K562 (cell line): Measurements from ENCODE around the gene NUP188. TPM values are rescaled to one million over a fixed set of nuclear protein-coding genes. Genes with fewer than 3 reads are reported as not detected.

Experiments
- ATAC-seq: fragments of 200-7000 bp; cut with Tn5 transposase; 3 replicates; pipeline ENCODE4 v1.9.1; 2020; ENCODE audit warnings: moderate library complexity
- BruUV-seq: library from RNA; stranded (reverse); fragments of 400-500 nt; replicated peaks from 2 replicates; lab custom pipeline; 2021; lab: Mats Ljungman, UMichigan
- CTCF ChIA-PET: fragments of 300-600 bp; formaldehyde crosslinking; extraction: SDS; loops from one replicate; lab custom pipeline; 2021; ENCODE audit warnings: low intra/inter-chr PET ratio; lab: Yijun Ruan, JAX
- POLR2A ChIA-PET: fragments of 300-600, 350-650 bp; sonication (Branson Sonifier 250); formaldehyde crosslinking; extraction: SDS; loops from one replicate; lab custom pipeline; 2021; ENCODE audit warnings: antibody characterized with exemption, inconsistent platforms; lab: Yijun Ruan, JAX
- DNase-seq, 4 experiments: peaks; one replicate each; pipeline versions ENCODE4 v3.0.0 to v3.0.0-alpha.2; 2011 to 2018; ENCODE audit warnings: low spot score in 3 of 4, mixed read lengths in 3 of 4; ENCODE audit errors: extremely low read depth in 1 of 4
- FAIRE-seq: peaks from 2 replicates; lab custom pipeline; 2011; peaks lifted over from hg19 to GRCh38; lab: Jason Lieb, UNC
- H2AFZ ChIP-seq: 2 replicates; pipeline ENCODE4 v1.6.0; 2011; ENCODE audit warnings: low read depth, low read length, control low read depth, inconsistent platforms
- H3K27ac ChIP-seq: fragments of 200-600 bp; 3 replicates; pipeline ENCODE4 v1.8.0; 2011; ENCODE audit warnings: low read depth, mild to moderate bottlenecking, control low read depth, inconsistent platforms, low read length, moderate library complexity, mixed read lengths; ENCODE audit errors: extremely low read depth
- H3K27me3 ChIP-seq, 2 experiments: fragments of 300-600 bp in 1 of 2; 2 replicates in 1 of 2; 3 replicates in 1 of 2; pipeline versions ENCODE4 v1.6.0 to v1.8.0; 2011; ENCODE audit warnings: inconsistent platforms in 2 of 2, low read length in 2 of 2, mild to moderate bottlenecking in 1 of 2, mixed read lengths in 1 of 2, moderate library complexity in 1 of 2; ENCODE audit not compliant: control insufficient read depth in 2 of 2, insufficient read depth in 2 of 2
- H3K36me3 ChIP-seq: fragments of 300-600 bp; 3 replicates; pipeline ENCODE4 v1.8.0; 2011; ENCODE audit warnings: mild to moderate bottlenecking, low read length, inconsistent platforms; ENCODE audit not compliant: control insufficient read depth, insufficient read depth
- H3K4me1 ChIP-seq, 2 experiments: fragments of 200-600 bp in 1 of 2; replicated peaks in 1 of 2; 2 replicates in 1 of 2; 3 replicates in 1 of 2; pipeline versions ENCODE4 v1.5.1 to v1.8.0; 2011; ENCODE audit warnings: inconsistent platforms in 2 of 2, low read length in 2 of 2, mild to moderate bottlenecking in 1 of 2, mixed read lengths in 1 of 2, moderate library complexity in 1 of 2; ENCODE audit not compliant: control insufficient read depth in 2 of 2, insufficient read depth in 2 of 2
- H3K4me2 ChIP-seq: 2 replicates; pipeline ENCODE4 v1.6.1; 2011; ENCODE audit warnings: low read length, control low read depth, inconsistent platforms, mixed read lengths; ENCODE audit not compliant: insufficient read depth
- H3K4me3 ChIP-seq: fragments of 200-600 bp; sonication (generic), shearing (Covaris generic); 2 replicates; pipeline ENCODE4 v1.5.1; 2016; ENCODE audit warnings: control low read depth, inconsistent platforms
- H3K79me2 ChIP-seq: fragments of 200-600 bp; 3 replicates; pipeline ENCODE4 v1.8.0; 2011; ENCODE audit warnings: low read length, inconsistent platforms; ENCODE audit not compliant: control insufficient read depth, insufficient read depth
- H3K9ac ChIP-seq, 2 experiments: 2 replicates each; pipeline versions ENCODE4 v1.6.0 to v1.6.1; 2011; ENCODE audit warnings: low read depth in 2 of 2, low read length in 2 of 2, control low read depth in 1 of 2, inconsistent platforms in 1 of 2, mild to moderate bottlenecking in 1 of 2, mixed read lengths in 1 of 2; ENCODE audit not compliant: insufficient read depth in 1 of 2
- H3K9me1 ChIP-seq: one replicate; pipeline ENCODE4 v1.6.0; 2011; ENCODE audit warnings: inconsistent platforms, mild to moderate bottlenecking, low read length, moderate library complexity; ENCODE audit not compliant: control insufficient read depth, insufficient read depth
- H3K9me3 ChIP-seq: replicated peaks from 2 replicates; pipeline ENCODE4 v1.5.1; 2011; ENCODE audit warnings: low read depth, low read length, inconsistent platforms; ENCODE audit not compliant: control insufficient read depth, insufficient read depth
- H4K20me1 ChIP-seq: replicated peaks from 2 replicates; pipeline ENCODE4 v1.6.1; 2011; ENCODE audit warnings: low read length, inconsistent platforms, mixed read lengths; ENCODE audit not compliant: control insufficient read depth, insufficient read depth
- CBX5 ChIP-seq: IDR thresholded peaks from 2 replicates; pipeline ENCODE4 v1.6.1; 2014; ENCODE audit warnings: low read depth, borderline replicate concordance
- CEBPG ChIP-seq, 3 experiments: fragments of 200-800 bp in 1 of 3; sonication (Bioruptor generic) in 1 of 3; sonication (generic) in 1 of 3; formaldehyde crosslinking in 1 of 3; IDR thresholded peaks in 2 of 3; conservative IDR thresholded peaks in 1 of 3; 2 replicates each; pipeline versions ENCODE4 v1.6.1 to v1.8.0; 2016 to 2022; ENCODE audit warnings: missing compliant biosample characterization in 2 of 3, missing genetic modification characterization in 2 of 3, mild to moderate bottlenecking in 1 of 3, missing genetic modification reagents in 1 of 3
- CGGBP1 ChIP-seq: fragments of 250-450 bp; sonication (Bioruptor Pico); IDR thresholded peaks from 2 replicates; pipeline ENCODE4 v1.9.0; 2021; ENCODE audit warnings: mild to moderate bottlenecking
- DPF2 ChIP-seq: fragments of 450-650 bp; IDR thresholded peaks from 2 replicates; pipeline ENCODE4 v1.6.1; 2016
- FOXK2 ChIP-seq, 2 experiments: fragments of 450-650 bp; IDR thresholded peaks in 1 of 2; conservative IDR thresholded peaks in 1 of 2; 2 replicates each; pipeline ENCODE4 v1.6.1; 2016; ENCODE audit warnings: low read depth in 2 of 2, mild to moderate bottlenecking in 1 of 2
- MAZ ChIP-seq, 2 experiments: fragments of 450-650 bp in 1 of 2; sonication (generic) in 1 of 2; formaldehyde crosslinking; IDR thresholded peaks in 1 of 2; conservative IDR thresholded peaks in 1 of 2; 2 replicates each; pipeline versions ENCODE4 v1.4.0 to v1.5.0; 2020; ENCODE audit warnings: mild to moderate bottlenecking in 1 of 2, missing genetic modification reagents in 1 of 2
- NFATC3 ChIP-seq: fragments of 450-650 bp; IDR thresholded peaks from 2 replicates; pipeline ENCODE4 v1.6.1; 2017; ENCODE audit warnings: mild to moderate bottlenecking
- NKRF ChIP-seq: fragments of 450-650 bp; IDR thresholded peaks from 2 replicates; pipeline ENCODE4 v1.6.1; 2016; ENCODE audit warnings: borderline replicate concordance
- ZNF239 ChIP-seq: fragments of 250-450 bp; sonication (Bioruptor Pico); IDR thresholded peaks from 2 replicates; pipeline ENCODE4 v1.4.0; 2020; ENCODE audit warnings: mild to moderate bottlenecking
- ZNF766 ChIP-seq: fragments of 200-800 bp; sonication (Bioruptor generic); conservative IDR thresholded peaks from 2 replicates; pipeline ENCODE4 v1.6.1; 2016; ENCODE audit warnings: missing genetic modification characterization, missing compliant biosample characterization
- in situ Hi-C: fragments of 300-500 bp; cut with MboI; formaldehyde crosslinking; loops from 4 replicates; pipeline ENCODE4 v1.15.0; 2018; ENCODE audit warnings: inconsistent platforms, mixed read lengths
- intact Hi-C: fragments of 100-400 bp; cut with micrococcal nuclease; formaldehyde crosslinking; loops from 2 replicates; pipeline ENCODE4 v1.14.2; 2022
- polyA plus RNA-seq, 8 experiments: library from polyadenylated mRNA; depleted of rRNA in 4 of 8; stranded (reverse) in 5 of 8; unstranded in 3 of 8; fragments of >200 nt; fragmentation: Nextera tagmentation in 2 of 8; fragmentation: Illumina TruSeq in 1 of 8; extraction: Ambion mirVana in 2 of 8; extraction: Trizol in 1 of 8; gene quantifications; 2 replicates each; pipeline versions ENCODE4 v1.2.1 to v1.2.3, GENCODE V29; 2011 to 2014; ENCODE audit warnings: inconsistent platforms in 1 of 8, missing spikeins in 1 of 8
- total RNA-seq, 7 experiments: library from RNA; depleted of rRNA in 6 of 7; stranded (reverse); fragments of >200 nt in 6 of 7; fragmentation: Illumina TruSeq in 2 of 7; extraction: Trizol in 2 of 7; gene quantifications; 2 replicates each; pipeline versions ENCODE4 v1.2.1 to v1.2.3, GENCODE V29; 2011 to 2021; ENCODE audit warnings: low replicate concordance in 1 of 7
- TF ChIP-seq, protein P1 (sequence below), 2 experiments: IDR thresholded peaks; 2 replicates each; pipeline ENCODE4 v1.6.1; 2012; ENCODE audit warnings: improper control_type of control experiment in 2 of 2, low read depth in 2 of 2, low read length in 2 of 2, borderline replicate concordance in 1 of 2
- TF ChIP-seq, protein P2 (sequence below): IDR thresholded peaks from 2 replicates; pipeline ENCODE4 v1.6.1; 2011; ENCODE audit not compliant: insufficient read length; ENCODE audit errors: extremely low read depth

The NUP188 gene
- total and polyA plus RNA-seq, 9 of the 15 experiments (the other 6 are each of a cell fraction or from before 2014, with no cell fraction given): 11.7 to 135 (median 70.6) TPM

- DNase-seq (no peak), ATAC-seq (no peak), FAIRE-seq (no peak)
- H3K36me3 ChIP-seq: no peaks in the 10 kb centered on the region
- no peak overlapping the region for H3K27ac ChIP-seq
- H3K4me1 ChIP-seq: peaks cover 43 to 68% of the 10 kb centered on the region in 2 experiments
- H4K20me1 ChIP-seq: no peaks in the 10 kb centered on the region
- H3K9ac ChIP-seq: no peak overlapping the region; a peak in 1 of 4 replicates
- ChIA-PET CTCF (no interaction called here), POLR2A (interaction anchor here (0.6 to 0.9 kb wide), 4 partner anchors 11 to 388 kb away, joined by 3 read pairs; no protein-coding TSS in a partner anchor)
- no peaks in the 10 kb centered on the region for H3K27me3 ChIP-seq
- no TSS peak for BruUV-seq
- no peak overlapping the region for H3K4me3 ChIP-seq
- peaks cover 28% of the 10 kb centered on the region for H3K79me2 ChIP-seq
- TF ChIP-seq CEBPG (CRISPR knock-in tag; IDR thresholded peaks at IDR 0.05) (no peak), CEBPG (tag; conservative IDR thresholded peaks at IDR 0.05 in 1 of 2, IDR thresholded peaks at IDR 0.05 in 1 of 2) (no peak), CBX5 (no peak), CGGBP1 (CRISPR knock-in tag) (no peak), ZNF239 (CRISPR knock-in tag) (no peak), FOXK2 (conservative IDR thresholded peaks at IDR 0.05 in 1 of 2, IDR thresholded peaks at IDR 0.05 in 1 of 2; ENCODE audit: low read depth in 2 of 2) (no peak), NKRF (no peak), DPF2 (no peak), ZNF766 (no peak), MAZ (CRISPR knock-in tag; conservative IDR thresholded peaks at IDR 0.05 in 1 of 2, IDR thresholded peaks at IDR 0.05 in 1 of 2) (no peak), NFATC3 (no peak)
- TF ChIP-seq, protein P1, sequence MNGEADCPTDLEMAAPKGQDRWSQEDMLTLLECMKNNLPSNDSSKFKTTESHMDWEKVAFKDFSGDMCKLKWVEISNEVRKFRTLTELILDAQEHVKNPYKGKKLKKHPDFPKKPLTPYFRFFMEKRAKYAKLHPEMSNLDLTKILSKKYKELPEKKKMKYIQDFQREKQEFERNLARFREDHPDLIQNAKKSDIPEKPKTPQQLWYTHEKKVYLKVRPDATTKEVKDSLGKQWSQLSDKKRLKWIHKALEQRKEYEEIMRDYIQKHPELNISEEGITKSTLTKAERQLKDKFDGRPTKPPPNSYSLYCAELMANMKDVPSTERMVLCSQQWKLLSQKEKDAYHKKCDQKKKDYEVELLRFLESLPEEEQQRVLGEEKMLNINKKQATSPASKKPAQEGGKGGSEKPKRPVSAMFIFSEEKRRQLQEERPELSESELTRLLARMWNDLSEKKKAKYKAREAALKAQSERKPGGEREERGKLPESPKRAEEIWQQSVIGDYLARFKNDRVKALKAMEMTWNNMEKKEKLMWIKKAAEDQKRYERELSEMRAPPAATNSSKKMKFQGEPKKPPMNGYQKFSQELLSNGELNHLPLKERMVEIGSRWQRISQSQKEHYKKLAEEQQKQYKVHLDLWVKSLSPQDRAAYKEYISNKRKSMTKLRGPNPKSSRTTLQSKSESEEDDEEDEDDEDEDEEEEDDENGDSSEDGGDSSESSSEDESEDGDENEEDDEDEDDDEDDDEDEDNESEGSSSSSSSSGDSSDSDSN (IDR thresholded peaks at IDR 0.05; ENCODE audit: borderline replicate concordance in 1 of 2, low read depth in 2 of 2, low read length in 2 of 2): no peak
- TF ChIP-seq, protein P2, sequence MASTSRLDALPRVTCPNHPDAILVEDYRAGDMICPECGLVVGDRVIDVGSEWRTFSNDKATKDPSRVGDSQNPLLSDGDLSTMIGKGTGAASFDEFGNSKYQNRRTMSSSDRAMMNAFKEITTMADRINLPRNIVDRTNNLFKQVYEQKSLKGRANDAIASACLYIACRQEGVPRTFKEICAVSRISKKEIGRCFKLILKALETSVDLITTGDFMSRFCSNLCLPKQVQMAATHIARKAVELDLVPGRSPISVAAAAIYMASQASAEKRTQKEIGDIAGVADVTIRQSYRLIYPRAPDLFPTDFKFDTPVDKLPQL: no peak
- H3K9me3 ChIP-seq: no peaks in the 10 kb centered on the region
- H3K9me1 ChIP-seq: no peaks in the 10 kb centered on the region
- in situ Hi-C loops (no loop called here), intact Hi-C loops (no loop called here)
- no peak overlapping the region; the same call in 1 of the 2 replicates for H2AFZ ChIP-seq
- H3K4me2 ChIP-seq: no peak overlapping the region
Observed at GRCh38 chr9:129030191-129030590, 82.7 kb downstream of the NUP188 start.
